Pancreas (tissue), 10 donors: ENCODE data around the gene IGSF5. TPM values are rescaled to one million over a fixed set of nuclear protein-coding genes. Genes with fewer than 3 reads are reported as not detected.
A peak's percentile ranks its signal among the peaks of the same experiment; 100 is the strongest.

Experiments
- ATAC-seq, 4 donors: fragments of 200-7000 bp; cut with Tn5 transposase; one replicate each; pipeline versions ENCODE4 v1.8.0 to v1.9.1; 2020; ENCODE audit warnings: mild to moderate bottlenecking in 4 of 4, moderate library complexity in 4 of 4
- DNase-seq, 6 donors: peaks; one replicate each; pipeline ENCODE4 v3.0.0-alpha.2; 2020
- FAIRE-seq: peaks from 2 replicates; lab custom pipeline; 2012; peaks lifted over from hg19 to GRCh38; lab: Jason Lieb, UNC
- H3K27ac ChIP-seq, 4 donors: fragments of 200-600 bp; sonication (generic); 1 replicate in 3 of 4; 2 replicates in 1 of 4; pipeline versions ENCODE4 v1.5.0 to v1.8.0; 2020
- H3K27me3 ChIP-seq, 4 donors: fragments of 200-600 bp; one replicate each; pipeline ENCODE4 v1.8.0; 2021
- H3K36me3 ChIP-seq, 3 donors: fragments of 200-600 bp; sonication (generic) in 1 of 3; one replicate each; pipeline versions ENCODE4 v1.5.0 to v1.8.0; 2020 to 2021
- H3K4me1 ChIP-seq, 3 donors: fragments of 200-600 bp; one replicate each; pipeline ENCODE4 v1.8.0; 2021
- H3K4me3 ChIP-seq, 4 donors: fragments of 200-600 bp; sonication (generic) in 2 of 4; one replicate each; pipeline versions ENCODE4 v1.5.0 to v1.8.0; 2020 to 2021
- H3K9me3 ChIP-seq, 4 donors: fragments of 200-600 bp; one replicate each; pipeline ENCODE4 v1.8.0; 2021
- WGBS, 2 donors: extraction: QIAGEN DNeasy Blood & Tissue Kit; methylation state at CpG; one replicate each; pipeline ENCODE4 v1.1.7; 2013; 5-methylcytosine and 5-hydroxymethylcytosine counted together
- intact Hi-C, 3 donors: fragments of 100-400 bp; cut with DNase I; formaldehyde crosslinking; loops; one replicate each; pipeline versions ENCODE4 v1.11.1 to v1.14.2; 2022
- polyA plus RNA-seq, 2 donors: library from polyadenylated mRNA; stranded (reverse); fragments of 200-250 nt; gene quantifications; one replicate each; pipeline ENCODE4 v1.2.3, GENCODE V29; 2013
- total RNA-seq, 6 donors: library from RNA; stranded (reverse); fragmentation: NEBNext Ultra II Directional in 4 of 6; extraction: Animal tissue kit (Norgen Biotek cat#: 25700) in 4 of 6; gene quantifications; one replicate each; pipeline versions ENCODE4 v1.2.1 to v1.2.4, GENCODE V29; 2021 to 2023
- TF ChIP-seq, protein P1 (sequence below), 4 donors: fragments of 200-600 bp; sonication (generic) in 3 of 4; IDR thresholded peaks; one replicate each; pipeline versions ENCODE4 v1.5.0 to v1.8.0; 2021; ENCODE audit warnings: antibody characterized with exemption in 4 of 4
- donor health status: healthy with polysubstance abuse.
- donor health status: DM: no; HTN: no; CAD: no; lungs with moderate emphysema.
- donor health status: DM: no; HTN: no; CAD: no.
- donor health status: control.
- donor health status: control.
- donor health status: Bipolar disorder and iron deficiency.
- donor health status: DM: yes; HTN: yes; CAD: no.
- donor health status: DM: no; HTN: no; CAD: no.
- donor health status: DM: no; HTN: no; CAD: no.
- donor health status: DM: yes; HTN: yes; CAD: no.

Gene IGSF5
- total and polyA plus RNA-seq, 8 donors: 0.57 to 4.7 (median 1.3) TPM

DNA sequence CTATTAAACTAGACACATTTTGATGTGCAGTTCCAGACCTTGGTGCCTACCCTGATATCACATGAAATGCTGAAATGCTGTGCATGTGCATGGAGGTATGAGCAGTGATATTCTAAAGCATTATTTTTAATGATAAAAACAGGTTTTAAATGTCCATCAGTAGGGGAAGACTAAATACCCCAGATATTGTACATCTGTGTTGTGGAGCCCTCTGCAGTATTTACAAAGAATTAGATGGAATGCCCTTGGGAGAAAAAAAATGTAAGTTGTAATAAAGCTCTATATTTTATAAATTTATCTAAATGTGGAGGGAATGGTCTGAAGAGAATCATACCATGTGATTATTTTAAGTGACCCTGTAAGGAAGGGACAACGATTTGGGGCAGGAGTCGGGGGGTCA lies 39.1 kb upstream of the IGSF5 start:
- ATAC-seq: peak in 2 of 4 donors; percentile 54 to 57
- Histone ChIP-seq H3K4me3 (no peak overlapping the region), H3K27ac (no peak overlapping the region), H3K36me3 (no peaks in the 10 kb centered on the region), H3K9me3 (no peaks in the 10 kb centered on the region), H3K4me1 (peaks cover 0 to 5% (median 0%) of the 10 kb centered on the region in 3 donors), H3K27me3 (no peaks in the 10 kb centered on the region)
- TF ChIP-seq, protein P1, sequence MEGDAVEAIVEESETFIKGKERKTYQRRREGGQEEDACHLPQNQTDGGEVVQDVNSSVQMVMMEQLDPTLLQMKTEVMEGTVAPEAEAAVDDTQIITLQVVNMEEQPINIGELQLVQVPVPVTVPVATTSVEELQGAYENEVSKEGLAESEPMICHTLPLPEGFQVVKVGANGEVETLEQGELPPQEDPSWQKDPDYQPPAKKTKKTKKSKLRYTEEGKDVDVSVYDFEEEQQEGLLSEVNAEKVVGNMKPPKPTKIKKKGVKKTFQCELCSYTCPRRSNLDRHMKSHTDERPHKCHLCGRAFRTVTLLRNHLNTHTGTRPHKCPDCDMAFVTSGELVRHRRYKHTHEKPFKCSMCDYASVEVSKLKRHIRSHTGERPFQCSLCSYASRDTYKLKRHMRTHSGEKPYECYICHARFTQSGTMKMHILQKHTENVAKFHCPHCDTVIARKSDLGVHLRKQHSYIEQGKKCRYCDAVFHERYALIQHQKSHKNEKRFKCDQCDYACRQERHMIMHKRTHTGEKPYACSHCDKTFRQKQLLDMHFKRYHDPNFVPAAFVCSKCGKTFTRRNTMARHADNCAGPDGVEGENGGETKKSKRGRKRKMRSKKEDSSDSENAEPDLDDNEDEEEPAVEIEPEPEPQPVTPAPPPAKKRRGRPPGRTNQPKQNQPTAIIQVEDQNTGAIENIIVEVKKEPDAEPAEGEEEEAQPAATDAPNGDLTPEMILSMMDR (IDR thresholded peaks at IDR 0.05): no peak
- intact Hi-C loops: no loop called here
- 64 to 81% methylated on average over 2 of the region's 2 CpGs for WGBS, 2 donors
- no peak for DNase-seq
- no peak for FAIRE-seq

DNA sequence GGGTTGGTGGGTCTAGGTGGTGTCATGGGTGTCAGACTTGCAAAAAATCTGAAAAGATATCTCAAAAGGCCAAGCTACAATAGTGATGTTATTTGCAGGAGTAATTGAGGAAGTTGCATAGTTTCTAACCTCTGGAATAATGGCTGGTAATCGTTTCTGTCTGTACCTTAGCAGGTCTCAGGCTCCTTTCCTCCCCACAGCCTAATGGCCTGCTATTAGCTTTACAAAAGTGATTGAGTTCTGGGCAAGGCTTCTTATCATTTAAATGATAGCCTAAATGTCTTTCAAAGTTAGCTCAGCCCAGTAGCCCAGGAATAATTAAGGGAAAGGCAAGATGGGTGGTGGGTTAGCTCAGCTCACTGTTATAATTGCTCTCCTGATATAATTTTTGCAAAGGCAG lies 37.7 kb upstream of the IGSF5 start:
- intact Hi-C loops: no loop called here
- no peak for ATAC-seq
- no peak for DNase-seq
- Histone ChIP-seq H3K4me1 (peaks cover 0 to 5% (median 0%) of the 10 kb centered on the region in 3 donors), H3K4me3 (no peak overlapping the region), H3K9me3 (no peaks in the 10 kb centered on the region), H3K36me3 (no peaks in the 10 kb centered on the region), H3K27ac (no peak overlapping the region), H3K27me3 (no peaks in the 10 kb centered on the region)
- no peak for FAIRE-seq
- TF ChIP-seq, protein P1 (IDR thresholded peaks at IDR 0.05): no peak
- 19 to 29% methylated on average over 1 of the region's 1 CpG for WGBS, 2 donors

DNA sequence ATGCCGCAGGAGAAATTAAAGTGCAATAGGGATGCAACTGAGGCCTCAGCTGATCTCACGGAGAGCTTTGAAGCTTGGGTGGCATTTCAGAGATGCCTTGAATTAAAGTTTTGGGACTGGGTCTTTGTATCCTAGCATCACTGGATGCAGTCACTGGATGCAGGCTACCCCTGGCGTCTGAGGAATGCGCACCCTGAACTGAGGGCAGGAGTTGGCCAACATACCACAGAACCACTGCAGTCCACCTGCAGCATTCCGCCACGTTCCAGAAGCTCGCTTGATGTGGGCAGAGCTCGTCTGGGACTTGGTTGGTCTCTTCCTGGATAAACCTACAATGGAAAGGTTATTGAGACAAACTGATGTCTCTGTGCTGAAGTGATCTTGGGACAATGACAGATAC lies 34.1 kb upstream of the IGSF5 start:
- FAIRE-seq (no peak), DNase-seq (no peak), ATAC-seq (no peak)
- intact Hi-C loops: no loop called here
- Histone ChIP-seq H3K4me3 (no peak overlapping the region), H3K9me3 (no peaks in the 10 kb centered on the region), H3K36me3 (no peaks in the 10 kb centered on the region), H3K27ac (no peak overlapping the region), H3K27me3 (no peaks in the 10 kb centered on the region), H3K4me1 (no peaks in the 10 kb centered on the region)
- TF ChIP-seq, protein P1 (IDR thresholded peaks at IDR 0.05): no peak
- WGBS, 2 donors: 93% methylated on average over 8 of the region's 8 CpGs

DNA sequence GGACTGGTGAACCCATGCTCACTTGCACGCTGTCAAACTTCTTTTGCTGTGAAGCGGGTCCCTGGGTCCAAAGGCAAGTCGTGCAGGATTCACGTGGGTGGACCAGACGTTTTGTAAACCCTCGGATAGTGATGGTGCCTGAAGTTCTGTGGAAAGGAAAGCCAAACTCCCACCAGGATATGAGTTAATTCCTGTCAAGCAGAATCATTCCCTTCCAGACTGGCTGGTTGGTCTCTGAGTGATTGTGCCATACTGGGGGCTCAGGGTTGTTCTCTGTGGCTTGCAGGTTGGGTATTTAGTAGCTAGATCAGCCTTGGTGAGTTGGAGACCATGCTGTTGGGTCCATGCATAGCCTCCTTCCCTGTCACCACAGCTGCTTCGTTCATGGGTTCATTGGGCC lies 32.7 kb upstream of the IGSF5 start:
- no peak overlapping the region for H3K4me3 ChIP-seq
- H3K27me3 ChIP-seq: no peaks in the 10 kb centered on the region
- TF ChIP-seq, protein P1 (IDR thresholded peaks at IDR 0.05): no peak
- no peaks in the 10 kb centered on the region for H3K9me3 ChIP-seq
- no peak for DNase-seq
- H3K27ac ChIP-seq: no peak overlapping the region
- intact Hi-C loops: no loop called here
- H3K4me1 ChIP-seq: no peaks in the 10 kb centered on the region
- no peaks in the 10 kb centered on the region for H3K36me3 ChIP-seq
- no peak for ATAC-seq
- 86 to 91% methylated on average over 7 of the region's 7 CpGs for WGBS, 2 donors
- FAIRE-seq: no peak

DNA sequence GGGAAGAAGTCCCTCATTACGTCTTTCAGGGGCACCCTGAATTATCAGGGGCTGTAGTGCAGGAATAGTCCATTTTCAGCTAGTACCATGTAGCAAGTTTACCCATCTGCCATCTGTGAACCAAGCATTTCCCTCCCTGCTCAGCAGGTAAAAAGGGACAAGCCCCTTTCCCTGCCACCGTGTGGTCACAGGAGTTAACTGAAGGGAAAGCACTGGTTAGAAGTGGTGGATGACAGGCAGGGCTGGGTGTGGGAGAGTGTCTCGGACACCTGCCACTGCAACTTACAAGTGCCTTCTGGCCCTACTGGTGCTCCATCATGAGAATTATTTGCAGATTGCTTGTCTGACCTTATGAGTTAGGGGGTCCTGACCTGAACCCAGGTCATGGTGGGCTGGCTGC lies 32.0 kb upstream of the IGSF5 start:
- ATAC-seq: peak in 3 of 4 donors; percentile 51 to 69 (median 55)
- no peak overlapping the region for H3K27ac ChIP-seq
- DNase-seq: peak in 1 of 6 donors; percentile 20
- intact Hi-C loops: no loop called here
- WGBS, 2 donors: 61 to 62% methylated on average over 3 of the region's 3 CpGs
- no peaks in the 10 kb centered on the region for H3K36me3 ChIP-seq
- no peaks in the 10 kb centered on the region for H3K9me3 ChIP-seq
- TF ChIP-seq, protein P1 (IDR thresholded peaks at IDR 0.05): no peak
- no peaks in the 10 kb centered on the region for H3K27me3 ChIP-seq
- H3K4me1 ChIP-seq: no peaks in the 10 kb centered on the region
- no peak overlapping the region for H3K4me3 ChIP-seq
- no peak for FAIRE-seq
